ENCODE data around the gene CLRN3. TPM values are rescaled to one million over a fixed set of nuclear protein-coding genes. Genes with fewer than 3 reads are reported as not detected.

CLRN3 gene
- total RNA-seq, 1 donor from 2014 or later: not detected

DNA sequence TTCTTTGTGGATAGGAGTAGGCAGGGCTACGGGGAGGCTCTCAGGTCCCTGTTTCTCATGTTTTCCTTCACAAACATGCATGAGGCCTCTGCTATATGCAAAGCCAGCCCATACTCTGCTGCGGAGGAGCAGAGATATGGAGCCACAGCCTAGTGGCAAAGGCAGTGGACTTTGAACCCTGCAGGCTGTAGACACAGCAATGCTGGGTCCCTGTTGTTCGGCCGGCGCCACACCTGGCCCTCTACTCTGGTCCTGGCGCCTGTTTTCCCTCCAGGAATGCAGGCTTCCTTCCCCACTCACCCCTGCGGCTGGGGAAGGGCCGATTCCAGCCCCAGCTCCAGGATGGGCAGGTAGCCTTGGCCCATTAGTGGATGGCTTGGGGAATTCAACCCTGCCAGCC, 11.5 kb downstream of the CLRN3 start:
- Mint-ChIP-seq H3K27me3 (ENCODE audit: low read depth) (no peaks in the 10 kb centered on the region), H3K9me3 (no peaks in the 10 kb centered on the region), H3K27ac (ENCODE audit: unreplicated experiment) (no peak overlapping the region), H3K4me3 (no peak overlapping the region), H3K36me3 (ENCODE audit: low read depth) (no peaks in the 10 kb centered on the region), H3K4me1 (peaks cover 20% of the 10 kb centered on the region)
- DNase-seq (ENCODE audit: low read depth, low spot score): no peak
- TF ChIP-seq, protein P1, sequence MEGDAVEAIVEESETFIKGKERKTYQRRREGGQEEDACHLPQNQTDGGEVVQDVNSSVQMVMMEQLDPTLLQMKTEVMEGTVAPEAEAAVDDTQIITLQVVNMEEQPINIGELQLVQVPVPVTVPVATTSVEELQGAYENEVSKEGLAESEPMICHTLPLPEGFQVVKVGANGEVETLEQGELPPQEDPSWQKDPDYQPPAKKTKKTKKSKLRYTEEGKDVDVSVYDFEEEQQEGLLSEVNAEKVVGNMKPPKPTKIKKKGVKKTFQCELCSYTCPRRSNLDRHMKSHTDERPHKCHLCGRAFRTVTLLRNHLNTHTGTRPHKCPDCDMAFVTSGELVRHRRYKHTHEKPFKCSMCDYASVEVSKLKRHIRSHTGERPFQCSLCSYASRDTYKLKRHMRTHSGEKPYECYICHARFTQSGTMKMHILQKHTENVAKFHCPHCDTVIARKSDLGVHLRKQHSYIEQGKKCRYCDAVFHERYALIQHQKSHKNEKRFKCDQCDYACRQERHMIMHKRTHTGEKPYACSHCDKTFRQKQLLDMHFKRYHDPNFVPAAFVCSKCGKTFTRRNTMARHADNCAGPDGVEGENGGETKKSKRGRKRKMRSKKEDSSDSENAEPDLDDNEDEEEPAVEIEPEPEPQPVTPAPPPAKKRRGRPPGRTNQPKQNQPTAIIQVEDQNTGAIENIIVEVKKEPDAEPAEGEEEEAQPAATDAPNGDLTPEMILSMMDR (conservative IDR thresholded peaks at IDR 0.05): no peak

DNA sequence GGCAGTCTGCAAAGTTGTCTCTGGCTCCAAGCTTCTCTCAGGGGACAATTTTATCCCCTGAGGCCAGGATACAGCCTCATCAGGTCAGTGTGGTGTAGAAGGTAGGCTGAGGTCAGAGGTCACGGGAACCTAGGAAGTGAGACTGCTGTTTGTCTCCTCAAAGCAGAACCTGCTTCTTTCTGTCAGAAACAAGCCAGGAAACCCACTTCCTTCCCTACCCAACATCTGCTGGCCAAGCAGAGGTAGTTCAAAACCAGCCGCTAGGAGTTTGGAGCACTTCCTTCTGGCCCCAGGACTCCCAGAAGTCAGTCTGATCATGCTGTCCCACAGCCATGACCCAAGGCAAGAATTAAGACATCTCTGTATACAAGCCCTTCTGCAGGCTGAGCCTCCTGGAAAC, 12.2 kb downstream of the CLRN3 start:
- H3K9me3 Mint-ChIP-seq: no peaks in the 10 kb centered on the region
- no peaks in the 10 kb centered on the region for H3K36me3 Mint-ChIP-seq (ENCODE audit: low read depth)
- no peak for DNase-seq (ENCODE audit: low read depth, low spot score)
- H3K4me3 Mint-ChIP-seq: no peak overlapping the region
- TF ChIP-seq, protein P1 (conservative IDR thresholded peaks at IDR 0.05): no peak
- H3K27ac Mint-ChIP-seq (ENCODE audit: unreplicated experiment): no peak overlapping the region
- H3K4me1 Mint-ChIP-seq: peaks cover 22% of the 10 kb centered on the region
- no peaks in the 10 kb centered on the region for H3K27me3 Mint-ChIP-seq (ENCODE audit: low read depth)

DNA sequence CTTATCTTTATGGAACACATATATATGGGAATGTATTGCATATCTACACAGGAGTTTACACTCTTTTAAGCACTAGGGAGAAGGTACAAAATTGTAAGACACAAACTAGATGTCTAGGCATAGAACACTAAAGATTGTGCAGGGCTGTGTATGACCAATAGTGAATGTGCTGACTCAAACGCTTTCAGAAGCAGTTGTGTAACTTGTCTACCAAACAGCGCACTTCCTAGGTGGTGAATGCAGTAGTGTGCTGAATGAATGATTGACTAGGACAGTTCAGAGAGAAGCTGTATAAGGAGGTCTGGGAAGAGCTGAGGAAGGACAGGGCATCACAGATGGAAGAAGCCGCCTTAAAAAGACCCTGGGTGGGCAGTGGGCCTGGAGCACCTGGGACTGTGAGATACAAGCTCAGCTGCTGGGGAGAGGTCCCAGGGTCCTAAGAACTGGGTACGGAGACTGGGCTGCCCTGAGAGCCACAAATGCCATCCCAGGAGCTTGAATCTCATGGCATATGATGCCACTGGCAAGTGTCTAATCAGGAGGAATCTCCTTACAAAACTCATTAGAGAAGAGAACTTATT, 14.2 kb downstream of the CLRN3 start:
- no peak for DNase-seq (ENCODE audit: low read depth, low spot score)
- H3K36me3 Mint-ChIP-seq (ENCODE audit: low read depth): no peaks in the 10 kb centered on the region
- H3K4me3 Mint-ChIP-seq: no peak overlapping the region
- peak overlapping the region; percentile 6 for H3K27ac Mint-ChIP-seq (ENCODE audit: unreplicated experiment)
- no peaks in the 10 kb centered on the region for H3K27me3 Mint-ChIP-seq (ENCODE audit: low read depth)
- peaks cover 33% of the 10 kb centered on the region for H3K4me1 Mint-ChIP-seq
- H3K9me3 Mint-ChIP-seq: no peaks in the 10 kb centered on the region
- TF ChIP-seq, protein P1 (conservative IDR thresholded peaks at IDR 0.05): no peak

DNA sequence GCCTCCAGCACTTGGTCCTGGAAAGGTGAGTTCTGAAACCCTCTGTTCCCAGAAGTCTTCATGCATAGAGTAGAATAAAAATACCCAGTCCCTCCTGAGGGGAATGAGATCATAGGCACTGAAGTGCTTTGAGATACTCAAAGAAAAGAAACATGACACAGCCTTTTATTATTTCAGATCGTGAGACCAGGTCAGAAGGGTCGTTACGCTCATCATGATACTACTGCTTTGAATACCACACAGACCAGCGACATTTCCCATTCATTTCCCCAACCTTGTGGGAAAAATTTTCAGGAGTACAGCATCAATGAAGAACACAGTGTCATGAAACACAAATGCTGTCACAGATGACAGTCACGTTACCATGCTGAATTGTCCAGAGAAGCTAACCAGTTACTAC, 15.0 kb downstream of the CLRN3 start:
- DNase-seq (ENCODE audit: low read depth, low spot score): no peak
- Mint-ChIP-seq H3K4me3 (no peak overlapping the region), H3K27ac (ENCODE audit: unreplicated experiment) (no peak overlapping the region), H3K9me3 (no peaks in the 10 kb centered on the region), H3K4me1 (peaks cover 34% of the 10 kb centered on the region), H3K36me3 (ENCODE audit: low read depth) (no peaks in the 10 kb centered on the region), H3K27me3 (ENCODE audit: low read depth) (no peaks in the 10 kb centered on the region)
- TF ChIP-seq, protein P1 (conservative IDR thresholded peaks at IDR 0.05): no peak

DNA sequence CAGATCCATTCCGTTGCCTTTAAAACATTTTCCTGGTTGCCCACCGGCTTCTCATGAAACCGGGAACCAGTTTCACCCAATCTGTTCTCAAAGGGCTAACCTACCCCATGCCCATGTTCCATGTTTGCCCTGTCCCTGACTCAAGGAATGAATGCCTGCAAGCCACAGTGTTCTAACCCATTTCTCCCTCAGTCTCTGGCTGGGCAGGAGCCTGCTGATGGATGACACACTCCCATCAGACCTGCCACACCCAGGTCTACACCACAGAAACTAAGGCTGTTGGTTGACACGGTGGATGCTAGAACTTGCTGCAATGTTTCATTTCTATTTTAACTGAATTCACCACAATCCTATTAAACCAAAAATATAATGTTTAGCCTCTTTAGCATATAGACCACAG, 15.6 kb downstream of the CLRN3 start:
- Mint-ChIP-seq H3K36me3 (ENCODE audit: low read depth) (no peaks in the 10 kb centered on the region), H3K27ac (ENCODE audit: unreplicated experiment) (peak overlapping the region; percentile 44), H3K4me3 (no peak overlapping the region), H3K4me1 (peaks cover 36% of the 10 kb centered on the region), H3K9me3 (no peaks in the 10 kb centered on the region), H3K27me3 (ENCODE audit: low read depth) (no peaks in the 10 kb centered on the region)
- TF ChIP-seq, protein P1 (conservative IDR thresholded peaks at IDR 0.05): no peak
- DNase-seq (ENCODE audit: low read depth, low spot score): no peak
